Gastrocnemius medialis (tissue), 4 donors: ENCODE measurements around the gene TMA7.

Experiments
- POLR2A ChIP-seq, 2 donors: fragments of 450-650 bp; IDR thresholded peaks; one replicate each; pipeline ENCODE4 v1.6.1; 2017; ENCODE audit warnings: antibody characterized with exemption in 2 of 2, mild to moderate bottlenecking in 2 of 2, moderate library complexity in 2 of 2
- TF ChIP-seq, protein P1 (sequence below), 5 experiments: fragments of 450-650 bp in 3 of 5; fragments of 200-600 bp in 2 of 5; sonication (generic) in 2 of 5; IDR thresholded peaks in 4 of 5; conservative IDR thresholded peaks in 1 of 5; 1 replicate in 4 of 5; 2 replicates in 1 of 5; pipeline ENCODE4 v1.5.1; 2016 to 2019; ENCODE audit warnings: antibody characterized with exemption in 5 of 5, mild to moderate bottlenecking in 3 of 5, moderate library complexity in 3 of 5

GRCh38 chr3:48402907-48403306 is 37.1 kb upstream of the TMA7 start:
- TF ChIP-seq, protein P1, sequence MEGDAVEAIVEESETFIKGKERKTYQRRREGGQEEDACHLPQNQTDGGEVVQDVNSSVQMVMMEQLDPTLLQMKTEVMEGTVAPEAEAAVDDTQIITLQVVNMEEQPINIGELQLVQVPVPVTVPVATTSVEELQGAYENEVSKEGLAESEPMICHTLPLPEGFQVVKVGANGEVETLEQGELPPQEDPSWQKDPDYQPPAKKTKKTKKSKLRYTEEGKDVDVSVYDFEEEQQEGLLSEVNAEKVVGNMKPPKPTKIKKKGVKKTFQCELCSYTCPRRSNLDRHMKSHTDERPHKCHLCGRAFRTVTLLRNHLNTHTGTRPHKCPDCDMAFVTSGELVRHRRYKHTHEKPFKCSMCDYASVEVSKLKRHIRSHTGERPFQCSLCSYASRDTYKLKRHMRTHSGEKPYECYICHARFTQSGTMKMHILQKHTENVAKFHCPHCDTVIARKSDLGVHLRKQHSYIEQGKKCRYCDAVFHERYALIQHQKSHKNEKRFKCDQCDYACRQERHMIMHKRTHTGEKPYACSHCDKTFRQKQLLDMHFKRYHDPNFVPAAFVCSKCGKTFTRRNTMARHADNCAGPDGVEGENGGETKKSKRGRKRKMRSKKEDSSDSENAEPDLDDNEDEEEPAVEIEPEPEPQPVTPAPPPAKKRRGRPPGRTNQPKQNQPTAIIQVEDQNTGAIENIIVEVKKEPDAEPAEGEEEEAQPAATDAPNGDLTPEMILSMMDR (IDR thresholded peaks at IDR 0.05 in 4 of 5, conservative IDR thresholded peaks at IDR 0.05 in 1 of 5): no peak
- TF ChIP-seq POLR2A (IDR thresholded peaks at IDR 0.05): no peak
